ENCODE data around the gene IFIH1.

Gene IFIH1

DNA sequence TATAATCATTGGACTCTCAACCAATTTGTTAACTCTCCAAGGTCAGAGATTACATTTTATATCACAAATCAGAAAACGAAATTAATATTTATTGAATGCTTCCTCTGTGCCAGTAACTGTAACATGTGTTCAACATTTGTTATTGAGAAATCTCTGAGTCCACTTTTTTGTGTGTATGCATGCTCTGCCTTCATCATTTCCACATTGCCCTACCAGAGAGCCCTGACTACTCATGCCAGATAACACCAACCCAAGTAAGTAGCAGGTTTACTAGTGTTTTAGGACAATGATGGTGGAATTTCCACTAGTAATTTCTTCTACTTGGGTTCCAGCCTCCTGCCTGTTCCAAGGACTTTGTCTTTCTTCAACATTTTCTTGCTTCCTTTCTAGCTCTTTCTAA lies 61.1 kb downstream of the IFIH1 start:
- no peak for DNase-seq (ENCODE audit: low spot score)

DNA sequence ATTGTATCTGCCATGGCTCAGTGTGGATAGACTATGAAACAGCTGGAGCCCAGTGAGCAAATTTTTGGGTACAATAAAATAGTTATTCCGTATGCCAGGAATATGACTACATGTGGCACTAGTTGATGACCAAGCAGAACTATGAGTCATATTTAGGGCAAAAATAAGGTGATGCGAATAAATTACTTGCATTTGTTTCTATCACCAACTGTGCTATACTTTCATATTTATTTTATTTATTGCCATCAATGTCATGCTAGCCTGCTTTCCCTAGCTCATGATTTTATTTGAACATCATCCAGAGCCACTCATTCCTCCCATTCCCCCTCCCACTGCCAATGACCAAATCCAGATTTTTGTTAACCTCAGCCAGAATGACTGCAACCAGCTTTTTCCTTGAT lies 61.9 kb downstream of the IFIH1 start:
- DNase-seq (ENCODE audit: low spot score) = no peak

DNA sequence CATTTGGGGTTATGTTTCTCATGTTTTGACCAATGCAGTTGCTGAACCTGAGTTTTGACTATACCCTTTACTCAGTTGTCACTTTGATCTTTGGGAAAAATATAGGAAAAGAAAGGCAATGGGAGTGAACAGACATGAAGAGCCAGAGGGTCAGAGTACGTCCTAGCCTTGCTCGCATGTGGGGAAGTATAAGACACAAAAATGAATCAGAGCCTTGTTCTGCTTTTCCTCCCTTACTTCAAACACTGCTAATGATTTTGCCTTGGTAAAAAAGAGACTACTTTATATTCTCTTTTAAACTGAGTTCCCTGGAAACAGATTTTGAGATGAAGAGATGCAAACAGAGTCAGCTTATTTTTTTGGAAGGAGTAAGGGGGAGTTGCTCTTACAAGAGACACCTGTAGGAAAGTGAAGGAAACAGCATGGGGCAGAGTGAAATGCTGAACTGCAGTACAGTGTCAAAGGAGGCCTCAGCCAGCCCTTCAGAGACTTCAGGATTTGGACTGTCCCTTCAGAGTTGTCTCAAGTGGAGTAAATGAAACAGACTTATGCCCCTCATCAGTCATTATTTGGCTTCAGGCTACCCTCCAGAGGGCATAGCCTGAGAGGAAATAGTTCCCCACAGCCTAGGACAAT lies 64.1 kb downstream of the IFIH1 start:
- DNase-seq (ENCODE audit: low spot score) = no peak

DNA sequence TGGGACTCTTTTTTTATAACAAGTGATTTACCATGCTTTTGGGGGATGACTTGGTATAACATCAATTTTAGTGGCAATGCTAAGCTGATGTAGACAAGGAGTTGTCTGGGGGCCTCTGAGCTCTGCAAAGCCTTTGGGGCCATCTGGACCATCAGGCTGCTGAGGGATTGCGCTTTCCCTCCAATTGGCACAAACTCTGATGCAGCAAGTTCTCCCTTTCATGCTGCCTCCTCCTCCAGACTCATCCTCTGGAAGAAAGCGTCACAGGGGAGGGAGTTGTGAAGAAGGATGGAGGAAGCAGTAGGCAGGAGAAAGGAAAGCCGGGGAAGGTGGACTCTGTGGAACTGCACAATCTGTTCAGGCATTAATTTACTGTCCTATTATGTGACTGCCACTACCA lies 65.0 kb downstream of the IFIH1 start:
- no peak for DNase-seq (ENCODE audit: low spot score)

DNA sequence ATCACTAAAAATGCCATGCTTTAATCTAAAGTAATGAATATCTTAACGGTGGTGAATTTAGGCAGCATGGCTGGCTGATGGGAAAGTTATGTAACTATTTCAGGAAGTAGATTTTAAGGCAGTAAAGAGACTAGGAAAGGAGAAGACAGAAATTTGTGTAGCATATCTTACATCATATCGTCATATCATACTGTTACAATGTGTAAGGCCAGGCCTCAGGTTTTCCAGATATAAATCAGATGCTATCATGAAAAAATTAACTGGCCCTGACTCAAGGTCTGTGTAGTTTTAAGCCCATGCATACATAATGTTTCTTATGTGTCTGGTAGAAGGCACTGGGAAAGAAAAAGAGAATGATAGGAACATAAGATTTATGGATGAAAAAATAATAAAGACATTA lies 66.3 kb downstream of the IFIH1 start:
- no peak for DNase-seq (ENCODE audit: low spot score)

DNA sequence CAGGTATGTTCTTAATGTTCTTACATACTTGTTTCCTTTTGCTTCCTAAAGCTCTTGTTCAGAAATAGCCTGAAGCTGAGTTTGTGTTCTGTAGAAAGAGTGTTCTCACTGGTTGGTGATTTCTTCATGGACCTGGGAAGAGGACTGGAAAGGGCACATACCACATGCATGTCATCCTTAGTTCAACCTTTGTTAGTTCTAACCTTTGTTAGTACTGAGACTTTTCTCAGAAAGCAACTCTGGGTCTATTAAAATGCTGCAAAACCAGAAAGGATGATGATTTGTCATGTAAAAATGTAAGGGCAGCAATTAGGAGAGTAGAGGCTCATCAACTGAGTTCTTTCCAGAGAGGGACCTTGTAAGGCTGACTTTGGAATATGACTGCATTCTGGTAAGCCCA lies 72.7 kb downstream of the IFIH1 start:
- DNase-seq (ENCODE audit: low spot score) = peak; percentile 14

DNA sequence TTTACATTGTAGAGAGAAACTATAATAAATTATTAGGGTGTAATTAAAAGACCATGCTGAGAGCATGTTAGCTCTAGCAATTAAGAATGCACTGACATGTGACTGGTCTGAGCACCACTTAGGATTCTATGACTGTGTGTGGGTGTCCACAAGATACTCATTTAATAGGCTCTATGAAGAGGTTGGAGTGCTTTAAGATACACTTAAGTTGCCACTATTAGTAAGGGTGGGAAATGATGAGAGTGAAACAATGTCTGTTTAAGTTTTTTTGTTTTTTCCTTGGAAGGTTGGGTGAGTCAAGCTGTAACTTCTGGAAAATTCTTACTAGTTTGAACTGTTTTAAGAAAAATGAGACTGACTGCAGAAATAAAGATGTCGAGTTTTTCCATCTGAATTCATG lies 73.4 kb downstream of the IFIH1 start:
- DNase-seq (ENCODE audit: low spot score) = no peak

DNA sequence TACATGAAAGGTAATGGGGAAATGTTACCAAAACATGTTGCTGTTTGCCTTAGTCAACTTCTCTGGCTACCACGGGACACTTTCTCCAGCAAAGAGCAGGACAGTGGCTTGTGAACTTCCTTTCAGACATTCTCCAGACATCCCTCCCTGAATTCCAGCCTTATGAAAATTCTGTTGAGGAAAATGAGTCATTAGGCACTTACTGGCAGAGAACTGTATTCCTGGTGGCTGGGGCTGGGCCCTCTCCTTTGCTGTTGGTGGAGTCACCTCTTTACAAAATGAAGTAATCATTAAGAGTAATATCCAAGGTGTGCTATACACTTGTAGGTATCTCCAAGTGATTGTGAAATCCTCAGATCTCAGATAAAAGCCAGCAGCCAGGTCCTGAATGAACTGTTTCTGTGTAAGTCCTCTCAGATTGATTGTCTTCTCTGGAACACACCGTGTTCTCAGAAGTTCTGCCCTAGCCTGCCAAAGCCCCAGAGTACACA lies 73.9 kb downstream of the IFIH1 start:
- peak; percentile 70 for DNase-seq (ENCODE audit: low spot score)

DNA sequence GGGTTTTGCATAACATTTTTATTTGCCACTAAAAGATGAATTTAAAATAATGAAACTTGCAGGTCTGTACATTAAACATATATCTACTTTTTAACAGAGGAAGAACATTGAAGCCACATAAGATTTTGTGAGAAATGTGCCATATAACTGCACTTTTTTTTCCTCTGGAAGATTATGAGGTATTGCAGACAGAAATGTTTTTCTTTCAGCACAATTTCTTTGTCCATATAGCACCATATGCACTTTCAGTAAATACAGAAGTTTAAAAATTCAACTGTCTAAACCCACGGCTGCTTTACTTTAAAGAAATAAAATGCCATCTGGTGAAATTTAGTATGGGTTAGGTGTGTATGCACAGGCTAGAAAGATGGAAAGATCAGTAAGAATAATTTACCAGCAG lies 74.8 kb downstream of the IFIH1 start:
- no peak for DNase-seq (ENCODE audit: low spot score)

DNA sequence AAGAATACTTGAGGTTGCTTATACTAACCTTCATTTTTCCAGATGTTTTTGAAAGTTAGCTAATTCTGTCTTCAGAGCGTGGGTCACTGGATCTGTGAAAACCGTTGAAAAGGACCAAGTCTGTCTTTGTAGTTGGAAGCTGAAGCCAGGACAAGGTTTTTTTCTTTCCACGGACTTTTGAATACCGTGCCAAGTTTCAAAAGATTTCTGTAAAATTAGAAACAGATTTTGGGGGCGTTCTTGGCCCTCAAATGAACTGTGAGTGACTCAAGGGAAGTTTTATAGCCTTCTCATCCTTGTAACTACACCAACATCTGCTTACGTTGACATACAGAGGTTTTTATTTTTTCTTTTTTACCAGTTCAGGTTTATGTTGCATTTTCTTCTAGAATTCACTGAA lies 75.2 kb downstream of the IFIH1 start, which contains the start of gene FAP:
TSS of gene FAP (minus strand) at position 152 of the 400 bp plus-strand sequence. CDS start at position 34, 118 bp downstream.
- DNase-seq (ENCODE audit: low spot score) = peak; percentile 44

DNA sequence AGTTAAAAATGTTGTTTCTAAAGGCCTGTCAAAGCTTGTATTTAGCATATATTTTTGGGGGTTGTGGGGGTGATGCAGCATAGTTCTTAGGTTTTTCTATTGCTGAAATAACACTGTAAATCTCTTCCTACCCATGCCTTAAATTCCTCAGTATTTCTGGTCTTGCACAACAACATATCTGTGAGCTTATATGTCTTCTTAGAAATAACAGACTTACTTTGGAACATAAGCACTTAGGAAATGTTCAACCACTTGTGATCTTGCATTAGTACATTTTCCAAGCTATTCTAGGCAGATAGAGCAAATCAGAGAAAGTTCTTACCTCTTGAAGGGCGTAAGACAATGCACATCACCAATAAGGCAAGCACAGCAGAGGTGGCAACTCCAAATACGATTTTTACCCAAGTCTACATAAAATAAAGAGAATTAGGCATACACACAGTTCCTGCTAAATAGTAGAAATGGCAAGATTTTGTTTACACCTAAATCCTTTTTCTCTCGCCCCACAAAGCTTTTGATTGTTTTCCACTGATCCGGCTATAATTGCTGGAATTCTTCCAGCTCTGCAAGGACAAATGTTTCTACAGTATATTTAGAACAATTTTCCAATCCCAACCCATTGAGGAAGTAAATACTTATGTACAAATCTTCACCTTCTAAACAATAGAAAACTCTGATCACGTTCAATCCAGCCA lies 75.8 kb downstream of the IFIH1 start:
- DNase-seq (ENCODE audit: low spot score) = no peak

DNA sequence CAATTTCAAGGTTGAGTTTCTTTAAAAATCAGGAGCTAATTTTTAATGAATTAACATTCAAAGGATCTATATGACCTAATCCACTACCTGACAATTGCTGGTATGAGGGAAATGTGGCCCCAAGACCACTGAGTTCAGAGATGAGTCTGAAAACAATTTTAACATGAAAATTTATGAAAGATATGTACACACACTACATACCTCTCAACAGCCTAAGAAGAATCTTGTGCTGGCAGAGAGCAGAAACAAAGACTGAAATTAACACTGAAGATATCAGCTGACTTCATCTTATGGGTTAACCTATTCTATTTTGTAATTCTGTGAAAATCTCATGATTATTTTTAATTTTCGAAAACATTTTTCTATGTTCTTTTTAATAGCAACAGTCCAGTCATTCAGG lies 76.9 kb downstream of the IFIH1 start:
- DNase-seq (ENCODE audit: low spot score) = no peak

DNA sequence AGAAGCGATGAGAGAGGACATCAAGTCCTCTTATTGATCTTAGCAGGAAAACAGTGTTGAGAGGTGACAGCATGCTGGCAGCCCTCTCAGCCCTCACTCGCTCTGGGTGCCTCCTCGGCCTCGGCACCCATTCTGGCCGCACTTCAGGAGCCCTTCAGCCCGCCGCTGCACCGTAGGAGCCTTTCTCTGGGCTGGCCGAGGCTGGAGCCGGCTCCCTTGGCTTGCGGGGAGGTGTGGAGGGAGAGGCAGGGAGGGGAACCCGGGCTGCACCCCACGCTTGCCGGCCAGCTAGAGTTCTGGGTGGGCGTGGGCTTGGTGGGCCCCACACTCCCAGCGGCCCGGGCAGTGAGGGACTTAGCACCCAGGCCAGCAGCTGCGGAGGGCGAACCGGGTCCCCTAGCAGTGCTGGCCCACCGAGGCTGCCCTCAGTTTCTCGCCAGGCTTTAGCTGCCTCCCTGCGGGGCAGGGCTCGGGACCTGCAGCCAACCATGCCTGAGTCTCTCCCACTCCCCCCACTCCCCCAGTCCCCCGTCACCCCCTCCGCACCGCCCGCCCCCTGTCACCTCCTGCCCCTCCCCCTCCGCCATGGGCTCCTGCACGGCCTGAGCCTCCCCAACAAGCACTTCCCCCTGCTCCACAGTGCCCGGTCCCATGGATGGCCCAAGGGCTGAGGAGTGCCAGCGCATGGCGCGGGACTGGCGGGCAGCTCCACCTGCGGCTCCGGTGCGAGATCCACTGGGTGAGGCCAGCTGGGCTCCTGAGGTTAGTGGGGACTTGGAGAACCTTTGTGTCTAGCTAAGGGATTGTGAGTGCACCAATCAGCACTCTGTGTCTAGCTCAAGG lies 83.6 kb downstream of the IFIH1 start:
- DNase-seq (ENCODE audit: low spot score) = no peak

DNA sequence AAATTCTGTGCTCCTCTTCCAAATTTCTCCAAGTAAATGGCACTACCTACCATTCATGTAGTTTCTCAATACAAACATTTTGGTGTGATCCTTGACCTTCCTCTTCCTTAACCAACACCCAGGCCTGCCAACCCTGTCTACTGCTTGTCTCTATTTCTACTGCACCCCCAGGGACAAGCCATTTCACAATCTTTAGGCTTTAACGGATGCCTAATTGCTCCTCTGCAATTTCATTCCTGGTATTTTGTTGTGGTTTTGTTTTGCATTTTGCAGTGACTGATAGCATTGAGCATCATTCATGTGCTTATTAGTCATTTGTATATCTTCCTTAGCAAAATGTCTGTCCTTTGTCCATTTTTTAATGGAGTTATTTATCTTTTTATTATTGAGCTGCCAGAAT lies 85.3 kb downstream of the IFIH1 start:
- DNase-seq (ENCODE audit: low spot score) = peak; percentile 65

DNA sequence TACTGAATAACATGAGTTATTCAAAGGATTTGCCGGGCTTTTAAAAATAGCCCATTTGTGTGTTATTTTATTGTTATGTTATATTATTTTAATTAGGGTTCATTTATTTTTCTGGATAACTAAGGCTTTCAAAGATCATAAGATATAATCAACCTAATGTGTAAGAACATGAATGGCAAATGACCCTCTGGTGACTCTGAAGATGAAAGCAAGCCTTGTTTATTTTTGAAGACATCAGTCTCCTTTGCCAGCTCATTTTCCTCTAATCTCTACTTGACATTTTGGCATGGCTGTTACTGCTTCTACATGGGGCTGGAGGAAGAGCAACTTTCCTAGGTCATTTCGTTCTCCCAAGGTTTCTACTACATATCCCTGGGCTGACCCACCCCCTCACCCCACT lies 85.8 kb downstream of the IFIH1 start:
- peak; percentile 17 for DNase-seq (ENCODE audit: low spot score)

DNA sequence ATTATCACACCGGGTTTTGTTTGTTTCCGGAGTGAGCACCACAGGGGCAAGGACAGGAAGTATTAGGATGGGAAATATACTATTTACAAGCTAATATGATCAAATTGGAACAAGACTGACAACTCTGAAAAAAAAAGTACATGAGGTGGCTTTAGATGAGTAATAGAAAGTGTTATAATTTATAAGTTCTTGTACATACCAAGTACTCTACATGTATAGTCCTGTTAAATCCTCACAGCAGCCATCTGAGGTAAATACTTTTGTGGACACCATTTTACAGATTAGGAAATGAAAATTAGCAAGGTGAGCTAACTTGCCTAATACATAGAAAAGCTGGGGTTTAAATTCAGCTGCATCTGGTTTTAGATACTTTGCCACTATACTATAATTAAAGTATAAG lies 86.5 kb downstream of the IFIH1 start:
- no peak for DNase-seq (ENCODE audit: low spot score)

DNA sequence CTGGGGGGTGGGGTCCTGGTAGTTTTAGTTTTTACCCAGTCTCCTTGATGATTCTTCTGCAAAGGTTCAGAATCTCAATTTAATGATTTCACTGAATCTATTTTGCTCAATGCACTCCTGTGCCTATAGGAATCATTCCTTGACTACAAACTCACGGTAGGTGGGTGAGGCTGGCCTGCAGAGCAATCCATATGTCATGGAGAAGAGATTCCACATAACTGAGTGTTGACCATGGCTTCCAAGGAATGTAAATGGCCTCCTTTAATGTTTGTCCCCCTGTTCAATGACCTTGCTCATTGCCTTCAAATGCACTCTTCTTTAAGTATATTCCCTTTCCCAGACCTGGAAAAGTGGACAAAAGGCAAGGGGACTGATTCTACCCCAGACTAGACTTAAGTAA lies 87.7 kb downstream of the IFIH1 start:
- no peak for DNase-seq (ENCODE audit: low spot score)

DNA sequence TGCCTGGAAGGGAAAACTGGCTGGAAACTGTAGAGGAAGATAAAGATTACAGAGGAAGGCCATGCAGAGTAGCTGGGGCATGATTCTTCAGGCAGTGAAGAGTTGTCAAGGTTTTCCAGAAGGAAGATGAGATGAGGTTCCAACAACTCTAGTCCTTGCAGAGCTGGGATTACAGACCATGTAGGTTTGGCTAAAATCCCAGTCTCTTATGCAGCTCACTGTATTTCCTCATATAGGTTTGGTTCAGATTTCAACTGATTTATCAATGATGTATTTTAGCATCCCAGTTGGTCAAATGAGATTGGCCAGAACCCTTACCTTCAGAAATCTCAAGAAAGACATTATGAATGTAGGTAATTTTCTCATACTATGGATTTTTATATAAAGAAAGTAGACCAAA lies 91.6 kb downstream of the IFIH1 start:
- no peak for DNase-seq (ENCODE audit: low spot score)

DNA sequence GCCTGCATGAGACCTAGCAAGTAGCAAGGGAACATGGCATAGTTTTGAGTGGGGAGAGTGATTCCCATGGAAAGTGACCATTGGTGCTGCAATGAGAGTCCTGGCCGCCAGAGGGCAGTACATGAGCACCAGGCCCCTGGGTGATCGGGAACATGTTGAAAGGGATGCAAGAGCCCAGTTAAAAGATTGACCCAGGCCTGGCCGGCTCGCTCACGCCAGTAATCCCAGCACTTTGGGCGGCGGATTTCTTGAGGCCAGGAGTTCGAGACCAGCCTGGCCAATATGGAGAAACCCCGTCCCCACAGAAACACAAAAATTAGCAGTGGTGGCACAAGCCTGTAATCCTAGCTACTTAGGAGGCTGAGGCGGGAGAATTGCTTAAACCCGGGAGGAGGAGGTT lies 97.4 kb downstream of the IFIH1 start:
- peak; percentile 71 for DNase-seq (ENCODE audit: low spot score)

DNA sequence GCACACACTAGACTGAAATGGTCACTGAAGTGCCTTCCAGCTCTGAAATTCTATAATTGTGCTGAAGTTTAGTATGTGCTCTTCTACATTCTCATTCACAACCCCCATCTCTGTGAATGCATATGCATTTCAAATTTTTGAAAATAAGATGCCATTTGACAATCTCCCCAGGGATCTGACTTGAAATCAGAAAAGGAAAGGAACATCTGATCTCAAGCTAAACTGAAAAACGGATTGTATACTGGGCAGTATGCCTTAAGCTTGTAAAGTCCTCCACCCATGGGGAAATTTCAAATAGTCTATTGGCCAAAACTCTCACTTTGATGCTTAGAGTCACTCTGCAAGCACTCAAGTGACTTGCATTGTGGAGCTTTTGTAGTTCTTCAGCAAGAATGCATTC lies 98.1 kb downstream of the IFIH1 start:
- DNase-seq (ENCODE audit: low spot score) = no peak

DNA sequence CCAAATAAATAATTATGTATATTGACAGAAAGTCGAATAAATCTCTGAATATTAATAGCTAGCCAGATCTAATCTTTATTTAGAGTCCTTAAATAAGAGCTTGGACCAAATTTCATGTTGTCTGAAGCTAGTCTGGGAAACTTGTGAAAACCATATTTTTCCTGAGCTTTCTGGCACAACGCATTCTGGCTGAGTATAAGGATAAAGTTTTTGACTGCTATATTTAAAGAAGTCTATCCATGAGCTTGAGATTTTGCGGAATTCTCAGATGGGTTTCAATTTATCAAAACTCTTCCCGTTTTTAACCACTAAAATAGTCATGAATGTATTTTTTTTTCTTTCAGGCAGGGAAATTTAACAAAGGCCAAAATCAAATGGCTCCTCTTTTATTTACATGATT lies 99.1 kb downstream of the IFIH1 start:
- DNase-seq (ENCODE audit: low spot score) = no peak

DNA sequence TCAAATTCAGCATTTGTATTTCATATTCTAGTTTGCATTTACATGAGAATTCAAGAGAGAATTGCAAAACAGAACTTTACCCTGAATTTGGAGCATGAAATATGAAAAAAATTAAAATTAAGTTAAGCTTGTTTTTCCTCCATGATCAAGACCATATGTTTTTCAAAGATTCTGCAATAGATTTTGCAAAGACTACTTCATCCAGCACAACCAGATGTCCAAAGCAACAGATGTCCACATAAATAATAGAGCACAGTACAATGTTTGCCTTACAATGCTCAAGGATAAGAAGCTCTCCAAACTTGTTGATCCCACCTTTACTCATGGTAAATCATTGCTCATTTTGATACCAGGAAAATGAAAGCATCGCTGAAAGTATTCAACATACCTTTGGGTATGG lies 100.9 kb downstream of the IFIH1 start:
- DNase-seq (ENCODE audit: low spot score) = no peak

Measured in AG08396 (cell line).